HCT116 (cell line): ENCODE results near the gene CEP120.
A peak's percentile ranks its signal among the peaks of the same experiment; 100 is the strongest.

Source experiments
- CEBPB ChIP-seq: IDR thresholded peaks from 2 replicates; pipeline ENCODE4 v1.6.1; 2012; ENCODE audit warnings: low read depth
- CTCF ChIP-seq, 3 experiments: fragments of 200-600 bp in 1 of 3; sonication (generic) in 1 of 3; IDR thresholded peaks in 2 of 3; conservative IDR thresholded peaks in 1 of 3; 2 replicates each; pipeline ENCODE4 v1.5.1; 2012 to 2017; ENCODE audit warnings: low read depth in 2 of 3, low read length in 2 of 3, antibody characterized with exemption in 1 of 3, borderline replicate concordance in 1 of 3, control low read depth in 1 of 3, mild to moderate bottlenecking in 1 of 3, mixed read lengths in 1 of 3, mixed run types in 1 of 3, moderate library complexity in 1 of 3; ENCODE audit not compliant: insufficient read depth in 1 of 3
- EZH2 ChIP-seq: fragments of 200-600 bp; sonication (generic); IDR thresholded peaks from 2 replicates; pipeline ENCODE4 v1.6.1; 2017; ENCODE audit warnings: antibody characterized with exemption, mixed run types
- JUND ChIP-seq: IDR thresholded peaks from 2 replicates; pipeline ENCODE4 v1.6.1; 2012
- POLR2A ChIP-seq: IDR thresholded peaks from 2 replicates; pipeline ENCODE4 v1.7.0; 2011; ENCODE audit warnings: borderline replicate concordance; ENCODE audit not compliant: insufficient read depth, insufficient read length; ENCODE audit errors: extremely low read depth
- POLR2AphosphoS5 ChIP-seq: IDR thresholded peaks from 2 replicates; pipeline ENCODE4 v1.6.1; 2011; ENCODE audit warnings: mild to moderate bottlenecking, low read depth, low read length, moderate library complexity
- SIN3A ChIP-seq: IDR thresholded peaks from 2 replicates; pipeline ENCODE4 v1.6.1; 2012; ENCODE audit warnings: low read depth
- ZFX ChIP-seq: fragments of 450-650 bp; IDR thresholded peaks from 2 replicates; pipeline ENCODE4 v1.6.1; 2017
- TF ChIP-seq, protein P1 (sequence below): IDR thresholded peaks from 2 replicates; pipeline ENCODE4 v1.6.1; 2012
- TF ChIP-seq, protein P2 (sequence below): IDR thresholded peaks from 2 replicates; pipeline ENCODE4 v1.6.1; 2012
- TF ChIP-seq, protein P3 (sequence below): IDR thresholded peaks from 2 replicates; pipeline ENCODE4 v1.6.1; 2012; ENCODE audit warnings: low read depth

DNA sequence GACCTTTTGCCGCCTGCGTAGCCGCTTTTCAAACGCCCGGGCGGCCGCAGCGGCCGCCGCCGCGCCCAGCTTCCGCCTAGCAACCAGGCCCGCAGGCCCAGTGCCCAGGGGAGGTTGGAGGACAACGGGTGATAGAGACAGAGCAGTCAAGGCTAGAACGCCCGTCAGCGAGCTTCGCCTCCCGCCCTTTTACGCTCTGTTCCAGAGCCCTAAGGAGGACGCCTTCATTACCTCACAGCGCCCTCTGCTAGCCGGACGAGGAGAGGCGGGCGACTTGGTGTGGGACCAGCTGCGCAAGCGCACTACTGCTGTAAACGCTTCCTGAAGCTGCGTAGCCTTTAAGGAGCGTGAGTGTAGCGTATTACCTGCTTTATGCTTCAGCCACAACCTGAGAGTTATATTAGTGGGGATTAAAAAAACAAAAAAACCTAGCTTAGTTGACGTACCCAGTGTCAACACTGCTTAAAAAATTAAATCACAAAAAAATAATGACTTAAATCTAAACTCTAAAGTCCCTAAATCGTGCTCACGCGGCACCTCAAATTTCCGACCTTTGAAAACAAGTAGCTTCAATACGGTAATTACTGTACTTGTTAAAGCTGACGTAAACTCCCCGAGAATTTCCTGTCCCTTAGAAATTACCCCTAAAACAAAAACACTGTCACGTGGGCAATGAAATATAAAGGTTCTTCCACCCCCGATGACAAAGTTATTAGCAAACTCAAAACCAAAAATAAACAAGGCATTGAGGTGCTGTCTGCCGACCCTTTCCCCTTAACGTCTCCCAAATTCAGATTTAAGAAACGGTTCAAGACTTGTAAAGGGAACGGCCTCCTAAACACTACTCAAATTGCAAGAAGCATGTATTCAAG, at the start of gene CEP120:
- TF ChIP-seq CEBPB (no peak), CTCF (IDR thresholded peaks at IDR 0.05 in 2 of 3, conservative IDR thresholded peaks at IDR 0.05 in 1 of 3; ENCODE audit: borderline replicate concordance in 1 of 3, insufficient read depth in 1 of 3, low read depth in 2 of 3, low read length in 2 of 3) (peak; percentile 60 to 76 (median 71)), ZFX (peak; percentile 86), EZH2 (no peak), SIN3A (peak; percentile 80), JUND (peak; percentile 20; the same call in 1 of the 2 replicates), POLR2A (peak; percentile 80), POLR2AphosphoS5 (peak; percentile 94)
- TF ChIP-seq, protein P1, sequence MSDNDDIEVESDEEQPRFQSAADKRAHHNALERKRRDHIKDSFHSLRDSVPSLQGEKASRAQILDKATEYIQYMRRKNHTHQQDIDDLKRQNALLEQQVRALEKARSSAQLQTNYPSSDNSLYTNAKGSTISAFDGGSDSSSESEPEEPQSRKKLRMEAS: peak; percentile 81
- TF ChIP-seq, protein P2, sequence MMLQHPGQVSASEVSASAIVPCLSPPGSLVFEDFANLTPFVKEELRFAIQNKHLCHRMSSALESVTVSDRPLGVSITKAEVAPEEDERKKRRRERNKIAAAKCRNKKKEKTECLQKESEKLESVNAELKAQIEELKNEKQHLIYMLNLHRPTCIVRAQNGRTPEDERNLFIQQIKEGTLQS: no peak; the same call in 1 of the 2 replicates
- TF ChIP-seq, protein P3, sequence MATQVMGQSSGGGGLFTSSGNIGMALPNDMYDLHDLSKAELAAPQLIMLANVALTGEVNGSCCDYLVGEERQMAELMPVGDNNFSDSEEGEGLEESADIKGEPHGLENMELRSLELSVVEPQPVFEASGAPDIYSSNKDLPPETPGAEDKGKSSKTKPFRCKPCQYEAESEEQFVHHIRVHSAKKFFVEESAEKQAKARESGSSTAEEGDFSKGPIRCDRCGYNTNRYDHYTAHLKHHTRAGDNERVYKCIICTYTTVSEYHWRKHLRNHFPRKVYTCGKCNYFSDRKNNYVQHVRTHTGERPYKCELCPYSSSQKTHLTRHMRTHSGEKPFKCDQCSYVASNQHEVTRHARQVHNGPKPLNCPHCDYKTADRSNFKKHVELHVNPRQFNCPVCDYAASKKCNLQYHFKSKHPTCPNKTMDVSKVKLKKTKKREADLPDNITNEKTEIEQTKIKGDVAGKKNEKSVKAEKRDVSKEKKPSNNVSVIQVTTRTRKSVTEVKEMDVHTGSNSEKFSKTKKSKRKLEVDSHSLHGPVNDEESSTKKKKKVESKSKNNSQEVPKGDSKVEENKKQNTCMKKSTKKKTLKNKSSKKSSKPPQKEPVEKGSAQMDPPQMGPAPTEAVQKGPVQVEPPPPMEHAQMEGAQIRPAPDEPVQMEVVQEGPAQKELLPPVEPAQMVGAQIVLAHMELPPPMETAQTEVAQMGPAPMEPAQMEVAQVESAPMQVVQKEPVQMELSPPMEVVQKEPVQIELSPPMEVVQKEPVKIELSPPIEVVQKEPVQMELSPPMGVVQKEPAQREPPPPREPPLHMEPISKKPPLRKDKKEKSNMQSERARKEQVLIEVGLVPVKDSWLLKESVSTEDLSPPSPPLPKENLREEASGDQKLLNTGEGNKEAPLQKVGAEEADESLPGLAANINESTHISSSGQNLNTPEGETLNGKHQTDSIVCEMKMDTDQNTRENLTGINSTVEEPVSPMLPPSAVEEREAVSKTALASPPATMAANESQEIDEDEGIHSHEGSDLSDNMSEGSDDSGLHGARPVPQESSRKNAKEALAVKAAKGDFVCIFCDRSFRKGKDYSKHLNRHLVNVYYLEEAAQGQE: no peak
